CD4-positive, alpha-beta memory T cell (primary cell): ENCODE results near the gene ECI1. TPM values are rescaled to one million over a fixed set of nuclear protein-coding genes. Genes with fewer than 3 reads are reported as not detected.

Experiments
- CTCF ChIA-PET: fragments of 350-600 bp; sonication (Branson Sonifier 250); formaldehyde crosslinking; loops from one replicate; lab custom pipeline; 2021; ENCODE audit warnings: inconsistent platforms; ENCODE audit not compliant: partially characterized antibody; lab: Charles Lee
- POLR2A ChIA-PET: fragments of 350-600 bp; sonication (Branson Sonifier 250); formaldehyde crosslinking; loops from one replicate; lab custom pipeline; 2021; ENCODE audit not compliant: partially characterized antibody; lab: Charles Lee
- DNase-seq, 5 donors: peaks; one replicate each; pipeline versions ENCODE4 v3.0.0 to v3.0.0-alpha.2; 2020 to 2022; ENCODE audit warnings: mixed read lengths in 1 of 5
- H3K27ac ChIP-seq: one replicate; pipeline ENCODE4 v1.7.0; 2013; ENCODE audit warnings: low read depth, low read length
- H3K27me3 ChIP-seq: 2 replicates; pipeline ENCODE4 v1.7.0; 2013; ENCODE audit warnings: mild to moderate bottlenecking, low read length, moderate library complexity; ENCODE audit not compliant: insufficient read depth
- H3K36me3 ChIP-seq: 2 replicates; pipeline ENCODE4 v1.7.0; 2013; ENCODE audit warnings: mild to moderate bottlenecking, low read length, moderate library complexity; ENCODE audit not compliant: insufficient read depth
- H3K4me1 ChIP-seq: 2 replicates; pipeline ENCODE4 v1.7.0; 2013; ENCODE audit warnings: mild to moderate bottlenecking, low read length, moderate library complexity; ENCODE audit not compliant: insufficient read depth
- H3K4me3 ChIP-seq, 2 donors: one replicate each; pipeline ENCODE4 v1.7.0; 2013; ENCODE audit warnings: low read length in 2 of 2, mild to moderate bottlenecking in 1 of 2
- H3K9me3 ChIP-seq, 2 donors: one replicate each; pipeline ENCODE4 v1.7.0; 2013; ENCODE audit warnings: low read length in 2 of 2, control low read depth in 1 of 2; ENCODE audit not compliant: control insufficient read depth in 1 of 2
- H3K27ac Mint-ChIP-seq, 7 donors: one replicate each; pipeline ENCODE4 v1.8.0; 2020 to 2021; ENCODE audit warnings: mixed read lengths in 7 of 7, mild to moderate bottlenecking in 6 of 7, inconsistent platforms in 3 of 7, moderate library complexity in 3 of 7
- H3K27me3 Mint-ChIP-seq, 2 donors: one replicate each; pipeline ENCODE4 v1.8.0; 2020 to 2021; ENCODE audit warnings: mixed read lengths in 2 of 2
- H3K36me3 Mint-ChIP-seq, 2 donors: one replicate each; pipeline ENCODE4 v1.8.0; 2020 to 2021; ENCODE audit warnings: mixed read lengths in 2 of 2, inconsistent platforms in 1 of 2, mild to moderate bottlenecking in 1 of 2
- H3K4me1 Mint-ChIP-seq, 4 donors: one replicate each; pipeline ENCODE4 v1.8.0; 2020 to 2021; ENCODE audit warnings: mixed read lengths in 4 of 4, mild to moderate bottlenecking in 1 of 4
- H3K4me3 Mint-ChIP-seq, 8 donors: one replicate each; pipeline ENCODE4 v1.8.0; 2020 to 2021; ENCODE audit warnings: mixed read lengths in 8 of 8, mild to moderate bottlenecking in 7 of 8, moderate library complexity in 6 of 8, inconsistent platforms in 3 of 8
- H3K9me3 Mint-ChIP-seq, 8 donors: one replicate each; pipeline ENCODE4 v1.8.0; 2020 to 2021; ENCODE audit warnings: mixed read lengths in 8 of 8, mild to moderate bottlenecking in 5 of 8, inconsistent platforms in 3 of 8, moderate library complexity in 1 of 8
- intact Hi-C: fragments of 100-400 bp; cut with micrococcal nuclease; formaldehyde crosslinking; loops from one replicate; pipeline ENCODE4 v1.15.1; 2023
- polyA plus RNA-seq, 2 donors: library from polyadenylated mRNA; unstranded; fragments of 300-500 nt; fragmentation: Illumina TruSeq; gene quantifications; one replicate each; pipeline ENCODE4 v1.2.3, GENCODE V29; 2021
- total RNA-seq, 2 experiments: library from RNA; stranded (reverse); gene quantifications; one replicate each; pipeline ENCODE4 v1.2.3, GENCODE V29; 2021

The ECI1 gene
- total and polyA plus RNA-seq, 4 experiments from 2014 or later, result 33.0 to 51.1 (median 41.0) TPM

DNA sequence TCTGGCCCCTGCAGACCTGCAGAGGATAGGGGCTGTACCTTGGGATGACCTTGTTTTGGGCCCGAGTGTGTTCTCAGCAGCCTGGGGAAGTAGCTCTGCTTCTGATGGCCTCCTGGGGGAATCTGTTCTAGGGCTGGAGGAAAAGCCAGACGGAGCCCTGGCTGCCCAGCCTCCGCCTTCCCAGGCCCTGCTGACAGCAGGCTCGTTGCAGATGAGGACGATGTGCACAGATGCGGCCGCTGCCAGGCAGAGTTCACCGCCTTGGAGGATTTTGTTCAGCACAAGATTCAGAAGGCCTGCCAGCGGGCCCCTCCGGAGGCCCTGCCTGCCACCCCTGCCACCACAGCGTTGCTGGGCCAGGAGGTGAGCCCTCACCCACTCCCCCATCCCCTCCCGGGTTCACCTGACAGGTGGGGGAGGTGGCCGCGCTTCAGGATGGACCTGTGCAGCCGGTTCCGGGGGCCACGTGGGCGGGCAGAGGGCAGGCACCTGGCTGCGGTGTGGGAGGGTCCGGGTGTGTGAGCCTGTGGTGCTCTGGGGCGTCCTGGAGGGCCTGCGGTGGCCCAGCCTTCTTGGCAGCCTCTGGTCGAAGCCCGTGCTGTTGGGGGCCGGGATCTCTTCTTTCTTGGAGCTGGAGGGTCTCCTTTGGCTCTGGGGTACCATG is 23.1 kb downstream of the ECI1 start:
- Histone ChIP-seq H3K27me3 (no peaks in the 10 kb centered on the region), H3K9me3 (no peaks in the 10 kb centered on the region), H3K4me1 (peaks cover 14% of the 10 kb centered on the region), H3K36me3 (peaks cover 41% of the 10 kb centered on the region), H3K4me3 (no peak overlapping the region), H3K27ac (no peak overlapping the region)
- no peak for DNase-seq
- Mint-ChIP-seq H3K4me3 (no peak overlapping the region), H3K27me3 (peaks cover 0 to 1% of the 10 kb centered on the region in 2 donors), H3K36me3 (peaks cover 9 to 26% of the 10 kb centered on the region in 2 donors), H3K4me1 (peaks cover 6 to 23% (median 15%) of the 10 kb centered on the region in 4 donors), H3K9me3 (no peaks in the 10 kb centered on the region), H3K27ac (no peak overlapping the region)
- CTCF ChIA-PET, result no interaction called here
- POLR2A ChIA-PET, result interaction anchor here (1.1 kb wide), 1 partner anchor 23 kb away, joined by 4 read pairs; the partner anchor contains the start of gene MLST8
- intact Hi-C loops, result no loop called here

- CTCF ChIA-PET, result no interaction called here
- intact Hi-C loops, result no loop called here
- Histone ChIP-seq H3K9me3 (no peaks in the 10 kb centered on the region), H3K27ac (no peak overlapping the region), H3K27me3 (no peaks in the 10 kb centered on the region), H3K36me3 (peaks cover 33% of the 10 kb centered on the region), H3K4me1 (peaks cover 14% of the 10 kb centered on the region), H3K4me3 (no peak overlapping the region)
- no peaks in the 10 kb centered on the region for H3K9me3 Mint-ChIP-seq
- peaks cover 0 to 1% of the 10 kb centered on the region in 2 donors for H3K27me3 Mint-ChIP-seq
- H3K4me1 Mint-ChIP-seq, result peaks cover 7 to 27% (median 19%) of the 10 kb centered on the region in 4 donors
- no peak for DNase-seq
- peak overlapping the region in 1 of 8 donors; percentile 27 for H3K4me3 Mint-ChIP-seq
- H3K27ac Mint-ChIP-seq, result peak overlapping the region in 1 of 7 donors; percentile 11
- peaks cover 9 to 23% of the 10 kb centered on the region in 2 donors for H3K36me3 Mint-ChIP-seq
- POLR2A ChIA-PET, result interaction anchor here (1.5 to 1.6 kb wide), 2 partner anchors 12 to 262 kb away, joined by 3 to 4 read pairs; partner anchors contain the start of genes PGP and RPS2
Observed at GRCh38 chr16:2226918-2227317, 24.5 kb downstream of the ECI1 start.

DNA sequence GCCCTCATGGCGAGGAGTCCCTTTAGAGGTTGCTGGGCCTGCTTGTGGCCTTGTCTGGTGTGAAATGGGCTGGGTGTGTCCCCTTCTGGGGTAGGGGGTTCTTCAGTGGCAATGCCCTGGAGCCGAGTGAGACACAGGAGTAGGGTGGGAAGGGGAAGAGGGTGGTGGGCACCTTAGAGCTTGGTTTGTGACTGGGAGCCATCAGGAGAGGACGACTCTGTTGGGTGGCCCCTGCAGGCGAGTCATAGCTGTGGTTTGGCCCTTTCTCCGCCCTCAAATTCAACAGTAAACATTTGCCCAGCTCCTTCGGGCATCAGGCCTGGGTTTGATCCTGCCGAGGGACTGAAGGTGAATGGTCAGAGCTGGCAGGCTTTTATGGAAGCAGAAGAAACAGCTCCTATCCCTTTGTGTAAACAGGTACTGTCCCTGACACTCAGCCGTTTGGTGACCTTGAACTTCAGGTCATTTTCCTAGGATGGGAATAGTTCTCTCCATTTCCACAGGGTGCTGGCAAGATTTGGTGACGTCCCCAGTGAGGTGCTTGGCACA is 25.1 kb downstream of the ECI1 start:
- DNase-seq, result no peak
- H3K4me3 ChIP-seq, result no peak overlapping the region
- intact Hi-C loops, result no loop called here
- peaks cover 27% of the 10 kb centered on the region for H3K36me3 ChIP-seq
- POLR2A ChIA-PET, result interaction anchor here (1.5 to 1.6 kb wide), 2 partner anchors 12 to 262 kb away, joined by 3 to 4 read pairs; partner anchors contain the start of genes PGP and RPS2
- peaks cover 7 to 27% (median 19%) of the 10 kb centered on the region in 4 donors for H3K4me1 Mint-ChIP-seq
- H3K27ac ChIP-seq, result no peak overlapping the region
- peak overlapping the region in 2 of 8 donors; percentile 36 to 59 for H3K4me3 Mint-ChIP-seq
- H3K27me3 Mint-ChIP-seq, result peaks cover 0 to 1% of the 10 kb centered on the region in 2 donors
- peaks cover 9 to 20% of the 10 kb centered on the region in 2 donors for H3K36me3 Mint-ChIP-seq
- H3K27ac Mint-ChIP-seq, result peak overlapping the region in 1 of 7 donors; percentile 11
- no peaks in the 10 kb centered on the region for H3K27me3 ChIP-seq
- H3K9me3 ChIP-seq, result no peaks in the 10 kb centered on the region
- H3K4me1 ChIP-seq, result peaks cover 14% of the 10 kb centered on the region
- no peaks in the 10 kb centered on the region for H3K9me3 Mint-ChIP-seq
- CTCF ChIA-PET, result no interaction called here

- CTCF ChIA-PET, result no interaction called here
- peaks cover 12% of the 10 kb centered on the region for H3K36me3 ChIP-seq
- H3K9me3 ChIP-seq, result no peaks in the 10 kb centered on the region
- peak overlapping the region; percentile 90 for H3K27ac ChIP-seq
- peak overlapping the region; percentile 81 to 84 for H3K4me3 ChIP-seq
- no peaks in the 10 kb centered on the region for H3K9me3 Mint-ChIP-seq
- peaks cover 7 to 27% (median 19%) of the 10 kb centered on the region in 4 donors for H3K4me1 Mint-ChIP-seq
- intact Hi-C loops, result loop anchor here (1.0 kb wide), 5 partner anchors 9 to 69 kb away; partner anchors contain the start of genes ECI1, MLST8, RNPS1 and TRAF7
- peak overlapping the region; percentile 77 to 91 (median 82) for H3K4me3 Mint-ChIP-seq
- H3K36me3 Mint-ChIP-seq, result peaks cover 4 to 10% of the 10 kb centered on the region in 2 donors
- POLR2A ChIA-PET, result interaction anchor here (1.0 to 3.7 kb wide), 6 partner anchors 9 to 518 kb away, joined by 3 to 22 read pairs (median 8); partner anchors contain the start of genes ECI1, MAPK8IP3, MLST8 and NHERF2
- H3K27me3 ChIP-seq, result no peaks in the 10 kb centered on the region
- H3K4me1 ChIP-seq, result peaks cover 14% of the 10 kb centered on the region
- peak in 1 of 5 donors; percentile 42 for DNase-seq
- no peaks in the 10 kb centered on the region for H3K27me3 Mint-ChIP-seq
- peak overlapping the region in 6 of 7 donors; percentile 68 to 85 (median 80) for H3K27ac Mint-ChIP-seq
Observed at GRCh38 chr16:2223942-2224486, 27.4 kb downstream of the ECI1 start.

DNA sequence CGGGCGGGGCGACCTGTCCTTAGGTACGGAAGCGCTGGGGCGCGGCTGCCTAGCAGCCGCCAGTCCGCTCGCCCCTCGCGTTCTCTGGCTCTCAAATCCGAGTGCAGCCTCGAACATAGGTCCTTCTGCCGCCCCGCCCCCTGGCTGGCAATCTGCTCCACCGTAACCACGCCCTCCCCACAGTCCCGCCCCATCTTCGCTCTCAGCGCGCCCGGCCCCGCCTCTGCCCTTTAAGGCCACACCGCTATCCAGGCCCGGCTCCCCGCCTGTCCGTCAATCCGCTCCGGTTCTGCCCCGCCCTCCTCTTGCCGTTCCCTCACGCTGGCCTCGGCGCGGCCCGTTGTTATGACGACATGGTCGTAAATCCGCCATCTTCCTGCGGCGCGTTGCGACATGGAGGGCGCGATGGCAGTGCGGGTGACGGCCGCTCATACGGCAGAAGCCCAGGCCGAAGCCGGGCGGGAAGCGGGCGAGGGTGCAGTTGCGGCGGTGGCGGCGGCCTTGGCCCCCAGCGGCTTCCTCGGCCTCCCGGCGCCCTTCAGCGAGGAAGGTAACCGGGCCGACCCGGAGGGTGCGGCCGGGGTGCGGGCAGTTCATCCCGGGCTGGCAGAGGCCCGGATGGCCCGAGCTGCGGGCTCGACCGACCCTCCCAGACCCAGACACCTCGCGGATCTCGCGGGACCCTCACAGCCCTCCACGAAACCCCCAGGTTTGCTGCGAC is 28.0 kb downstream of the ECI1 start, which contains the start of gene E4F1:
TSS of gene E4F1 (plus strand) at position 371 of the 721 bp plus-strand sequence. CDS start at position 394, 23 bp downstream.
- no peaks in the 10 kb centered on the region for H3K27me3 ChIP-seq
- H3K36me3 ChIP-seq, result peaks cover 6% of the 10 kb centered on the region
- Mint-ChIP-seq H3K27ac (peak within 1 kb of the TSS; percentile 82 to 94 (median 89)), H3K36me3 (peaks cover 4 to 10% of the 10 kb centered on the region in 2 donors), H3K4me1 (peaks cover 7 to 27% (median 19%) of the 10 kb centered on the region in 4 donors), H3K9me3 (no peaks in the 10 kb centered on the region), H3K27me3 (no peaks in the 10 kb centered on the region), H3K4me3 (peak within 1 kb of the TSS; percentile 85 to 93 (median 90))
- peak within 1 kb of the TSS; percentile 90 for H3K27ac ChIP-seq
- peak; percentile 97 to 99 (median 99) for DNase-seq
- H3K4me3 ChIP-seq, result peak within 1 kb of the TSS; percentile 81 to 84
- peaks cover 14% of the 10 kb centered on the region for H3K4me1 ChIP-seq
- intact Hi-C loops, result loop anchor here (1.0 kb wide), 5 partner anchors 8 to 68 kb away; partner anchors contain the start of genes ECI1, MLST8, RNPS1 and TRAF7
- ChIA-PET POLR2A (interaction anchor here (1.0 to 3.7 kb wide), 7 partner anchors 9 to 518 kb away, joined by 3 to 22 read pairs (median 9); partner anchors contain the start of genes BRICD5, ECI1, MAPK8IP3 and MLST8), CTCF (interaction anchor here (0.8 to 1.8 kb wide), 3 partner anchors 9 to 29 kb away, joined by 3 to 4 read pairs (median 4); partner anchors contain the start of genes ECI1 and PGP)
- no peaks in the 10 kb centered on the region for H3K9me3 ChIP-seq

DNA sequence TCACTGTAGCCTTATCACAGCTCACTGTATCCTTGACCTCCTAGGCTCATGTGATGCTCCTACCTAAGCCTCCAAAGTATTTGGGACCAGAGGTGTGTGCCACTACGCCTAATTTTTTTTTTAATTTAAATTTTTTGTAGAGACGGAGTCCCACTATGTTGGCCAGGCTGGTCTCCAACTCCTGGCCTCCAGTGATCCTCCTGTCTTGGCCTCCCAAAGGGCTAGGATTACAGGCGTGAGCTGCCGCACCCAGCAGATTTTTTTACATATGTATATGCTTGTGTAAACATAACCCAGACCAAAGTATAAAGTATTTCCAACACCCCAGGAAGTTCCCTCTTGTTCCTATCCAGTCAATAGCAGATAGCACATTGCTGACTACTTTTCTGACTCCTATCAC is 35.1 kb downstream of the ECI1 start:
- Histone ChIP-seq H3K4me1 (peaks cover 20% of the 10 kb centered on the region), H3K27me3 (no peaks in the 10 kb centered on the region), H3K9me3 (no peaks in the 10 kb centered on the region), H3K27ac (no peak overlapping the region), H3K36me3 (peaks cover 9% of the 10 kb centered on the region), H3K4me3 (no peak overlapping the region)
- no peaks in the 10 kb centered on the region for H3K27me3 Mint-ChIP-seq
- ChIA-PET POLR2A (interaction anchor here (0.9 to 3.3 kb wide), 5 partner anchors 10 to 61 kb away, joined by 3 to 48 read pairs (median 25); partner anchors contain the start of genes DNASE1L2, ECI1, MLST8 and TRAF7), CTCF (interaction anchor here (1.8 kb wide), 1 partner anchor 22 kb away, joined by 8 read pairs; no protein-coding TSS in a partner anchor)
- no peaks in the 10 kb centered on the region for H3K9me3 Mint-ChIP-seq
- peaks cover 0 to 6% of the 10 kb centered on the region in 2 donors for H3K36me3 Mint-ChIP-seq
- peak overlapping the region in 2 of 7 donors; percentile 67 to 81 for H3K27ac Mint-ChIP-seq
- peaks cover 8 to 27% (median 17%) of the 10 kb centered on the region in 4 donors for H3K4me1 Mint-ChIP-seq
- DNase-seq, result peak in 1 of 5 donors; percentile 32
- intact Hi-C loops, result no loop called here
- peak overlapping the region in 7 of 8 donors; percentile 51 to 89 (median 58) for H3K4me3 Mint-ChIP-seq
